Parathyroid adenoma (tissue), 2 donors: ENCODE results near the gene ELANE.

Experiments
- H2AFZ ChIP-seq: fragments of 300-600 bp; sonication (generic); one replicate; pipeline ENCODE4 v1.7.0; 2017; ENCODE audit warnings: antibody characterized with exemption, mild to moderate bottlenecking
- H3K27ac ChIP-seq: fragments of 300-600 bp; sonication (generic); one replicate; pipeline ENCODE4 v1.7.0; 2017
- H3K27me3 ChIP-seq: fragments of 300-600 bp; sonication (generic); one replicate; pipeline ENCODE4 v1.7.0; 2017; ENCODE audit warnings: low read length; ENCODE audit not compliant: control insufficient read depth, insufficient read depth
- H3K36me3 ChIP-seq: fragments of 300-600 bp; sonication (generic); one replicate; pipeline ENCODE4 v1.7.0; 2017; ENCODE audit warnings: low read length; ENCODE audit not compliant: control insufficient read depth, insufficient read depth
- H3K4me1 ChIP-seq: fragments of 300-600 bp; sonication (generic); one replicate; pipeline ENCODE4 v1.7.0; 2017; ENCODE audit warnings: control low read depth
- H3K4me2 ChIP-seq: fragments of 300-600 bp; sonication (generic); one replicate; pipeline ENCODE4 v1.7.0; 2017; ENCODE audit warnings: low read length
- H3K4me3 ChIP-seq: fragments of 300-600 bp; sonication (generic); one replicate; pipeline ENCODE4 v1.7.0; 2017; ENCODE audit warnings: low read depth, low read length
- H3K79me2 ChIP-seq: fragments of 300-600 bp; sonication (generic); one replicate; pipeline ENCODE4 v1.7.0; 2017; ENCODE audit warnings: control low read depth
- H3K9ac ChIP-seq: fragments of 300-600 bp; sonication (generic); one replicate; pipeline ENCODE4 v1.7.0; 2017; ENCODE audit warnings: mild to moderate bottlenecking
- H3K9me3 ChIP-seq: fragments of 300-600 bp; sonication (generic); one replicate; pipeline ENCODE4 v1.7.0; 2017; ENCODE audit warnings: low read length; ENCODE audit not compliant: control insufficient read depth
- TF ChIP-seq, protein P1 (sequence below): fragments of 300-600 bp; sonication (generic); IDR thresholded peaks from one replicate; pipeline ENCODE4 v1.7.0; 2017; ENCODE audit warnings: antibody characterized with exemption, mild to moderate bottlenecking
- donor health status: primary hyperparathyroidism.

ELANE gene

DNA sequence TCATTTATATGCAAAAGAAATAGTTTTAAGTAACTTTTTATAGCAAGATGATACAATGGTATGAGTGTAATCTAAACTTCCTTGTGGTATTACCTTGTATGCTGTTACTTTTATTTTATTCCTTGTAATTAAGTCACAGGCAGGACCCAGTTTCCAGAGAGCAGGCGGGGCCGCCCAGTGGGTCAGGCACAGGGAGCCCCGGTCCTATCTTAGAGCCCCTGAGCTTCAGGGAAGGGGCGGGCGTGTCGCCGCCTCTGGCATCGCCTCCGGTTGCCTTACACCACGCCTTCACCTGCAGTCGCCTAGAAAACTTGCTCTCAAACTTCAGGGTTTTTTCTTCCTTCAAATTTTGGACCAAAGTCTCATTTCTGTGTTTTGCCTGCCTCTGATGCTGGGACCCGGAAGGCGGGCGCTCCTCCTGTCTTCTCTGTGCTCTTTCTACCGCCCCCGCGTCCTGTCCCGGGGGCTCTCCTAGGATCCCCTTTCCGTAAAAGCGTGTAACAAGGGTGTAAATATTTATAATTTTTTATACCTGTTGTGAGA lies 40.5 kb upstream of the ELANE start:
- H3K79me2 ChIP-seq = peaks cover 13% of the 10 kb centered on the region
- H3K36me3 ChIP-seq = no peaks in the 10 kb centered on the region
- H3K27me3 ChIP-seq = no peaks in the 10 kb centered on the region
- no peak overlapping the region for H3K4me2 ChIP-seq
- no peaks in the 10 kb centered on the region for H3K9me3 ChIP-seq
- H2AFZ ChIP-seq = no peak overlapping the region
- TF ChIP-seq, protein P1, sequence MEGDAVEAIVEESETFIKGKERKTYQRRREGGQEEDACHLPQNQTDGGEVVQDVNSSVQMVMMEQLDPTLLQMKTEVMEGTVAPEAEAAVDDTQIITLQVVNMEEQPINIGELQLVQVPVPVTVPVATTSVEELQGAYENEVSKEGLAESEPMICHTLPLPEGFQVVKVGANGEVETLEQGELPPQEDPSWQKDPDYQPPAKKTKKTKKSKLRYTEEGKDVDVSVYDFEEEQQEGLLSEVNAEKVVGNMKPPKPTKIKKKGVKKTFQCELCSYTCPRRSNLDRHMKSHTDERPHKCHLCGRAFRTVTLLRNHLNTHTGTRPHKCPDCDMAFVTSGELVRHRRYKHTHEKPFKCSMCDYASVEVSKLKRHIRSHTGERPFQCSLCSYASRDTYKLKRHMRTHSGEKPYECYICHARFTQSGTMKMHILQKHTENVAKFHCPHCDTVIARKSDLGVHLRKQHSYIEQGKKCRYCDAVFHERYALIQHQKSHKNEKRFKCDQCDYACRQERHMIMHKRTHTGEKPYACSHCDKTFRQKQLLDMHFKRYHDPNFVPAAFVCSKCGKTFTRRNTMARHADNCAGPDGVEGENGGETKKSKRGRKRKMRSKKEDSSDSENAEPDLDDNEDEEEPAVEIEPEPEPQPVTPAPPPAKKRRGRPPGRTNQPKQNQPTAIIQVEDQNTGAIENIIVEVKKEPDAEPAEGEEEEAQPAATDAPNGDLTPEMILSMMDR = no peak
- H3K27ac ChIP-seq = no peak overlapping the region
- no peaks in the 10 kb centered on the region for H3K4me1 ChIP-seq
- H3K4me3 ChIP-seq = no peak overlapping the region
- no peak overlapping the region for H3K9ac ChIP-seq

DNA sequence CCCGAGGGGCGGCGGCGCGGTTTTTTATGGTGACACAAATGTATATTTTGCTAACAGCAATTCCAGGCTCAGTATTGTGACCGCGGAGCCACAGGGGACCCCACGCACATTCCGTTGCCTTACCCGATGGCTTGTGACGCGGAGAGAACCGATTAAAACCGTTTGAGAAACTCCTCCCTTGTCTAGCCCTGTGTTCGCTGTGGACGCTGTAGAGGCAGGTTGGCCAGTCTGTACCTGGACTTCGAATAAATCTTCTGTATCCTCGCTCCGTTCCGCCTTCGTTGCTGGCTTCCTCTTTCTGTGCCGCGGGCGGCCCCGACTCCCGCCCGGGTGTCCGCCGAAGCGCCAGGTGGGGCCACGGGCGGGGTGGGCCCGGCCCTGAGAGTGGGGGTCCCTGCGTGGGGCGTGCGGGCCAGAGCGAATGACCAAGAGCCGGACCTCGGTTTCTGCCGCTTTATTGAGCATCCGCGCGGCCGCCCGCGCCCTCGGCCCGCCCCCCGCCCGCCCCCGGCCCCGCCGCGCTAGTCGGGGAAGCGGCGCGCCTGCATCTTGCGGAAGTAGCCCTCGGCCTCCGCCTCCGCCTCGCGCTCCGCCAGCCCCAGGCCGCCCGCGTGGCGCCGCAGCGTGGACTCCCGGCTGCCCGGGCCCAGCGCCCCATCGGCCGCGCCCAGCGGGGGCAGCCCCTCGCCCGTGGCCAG lies 39.9 kb upstream of the ELANE start:
- no peak overlapping the region for H2AFZ ChIP-seq
- H3K27me3 ChIP-seq = no peaks in the 10 kb centered on the region
- H3K9ac ChIP-seq = no peak overlapping the region
- TF ChIP-seq, protein P1 = no peak
- no peak overlapping the region for H3K27ac ChIP-seq
- peaks cover 9% of the 10 kb centered on the region for H3K79me2 ChIP-seq
- H3K9me3 ChIP-seq = no peaks in the 10 kb centered on the region
- no peaks in the 10 kb centered on the region for H3K4me1 ChIP-seq
- H3K36me3 ChIP-seq = no peaks in the 10 kb centered on the region
- no peak overlapping the region for H3K4me2 ChIP-seq
- no peak overlapping the region for H3K4me3 ChIP-seq

DNA sequence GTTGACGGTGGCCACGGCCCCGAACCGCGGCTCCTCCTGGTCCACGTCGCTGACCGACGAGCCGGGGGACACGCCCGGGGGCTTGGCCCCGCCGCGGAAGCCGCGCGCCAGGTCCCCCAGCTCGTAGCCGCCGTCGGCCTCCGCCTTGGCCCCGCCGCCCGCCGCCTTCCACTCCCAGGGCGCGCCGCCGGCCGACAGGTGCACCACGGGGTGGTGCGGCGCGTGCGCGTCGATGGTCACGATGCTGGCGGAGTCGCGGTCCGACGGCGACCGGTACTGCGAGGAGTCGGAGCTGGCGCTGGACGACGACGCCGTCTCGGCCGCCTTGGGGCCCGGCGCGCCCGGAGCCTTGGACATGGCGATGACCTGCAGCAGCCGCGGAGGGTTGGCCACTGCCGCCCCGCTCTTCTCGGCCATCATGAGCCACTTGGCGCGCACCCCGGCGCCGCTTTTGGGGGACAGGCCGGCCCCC lies 39.3 kb upstream of the ELANE start:
- Histone ChIP-seq H3K4me3 (no peak overlapping the region), H3K4me1 (no peaks in the 10 kb centered on the region), H3K36me3 (no peaks in the 10 kb centered on the region), H3K27ac (no peak overlapping the region), H3K27me3 (no peaks in the 10 kb centered on the region), H3K4me2 (no peak overlapping the region), H2AFZ (no peak overlapping the region), H3K9me3 (no peaks in the 10 kb centered on the region), H3K9ac (no peak overlapping the region), H3K79me2 (peaks cover 6% of the 10 kb centered on the region)
- TF ChIP-seq, protein P1 = no peak

DNA sequence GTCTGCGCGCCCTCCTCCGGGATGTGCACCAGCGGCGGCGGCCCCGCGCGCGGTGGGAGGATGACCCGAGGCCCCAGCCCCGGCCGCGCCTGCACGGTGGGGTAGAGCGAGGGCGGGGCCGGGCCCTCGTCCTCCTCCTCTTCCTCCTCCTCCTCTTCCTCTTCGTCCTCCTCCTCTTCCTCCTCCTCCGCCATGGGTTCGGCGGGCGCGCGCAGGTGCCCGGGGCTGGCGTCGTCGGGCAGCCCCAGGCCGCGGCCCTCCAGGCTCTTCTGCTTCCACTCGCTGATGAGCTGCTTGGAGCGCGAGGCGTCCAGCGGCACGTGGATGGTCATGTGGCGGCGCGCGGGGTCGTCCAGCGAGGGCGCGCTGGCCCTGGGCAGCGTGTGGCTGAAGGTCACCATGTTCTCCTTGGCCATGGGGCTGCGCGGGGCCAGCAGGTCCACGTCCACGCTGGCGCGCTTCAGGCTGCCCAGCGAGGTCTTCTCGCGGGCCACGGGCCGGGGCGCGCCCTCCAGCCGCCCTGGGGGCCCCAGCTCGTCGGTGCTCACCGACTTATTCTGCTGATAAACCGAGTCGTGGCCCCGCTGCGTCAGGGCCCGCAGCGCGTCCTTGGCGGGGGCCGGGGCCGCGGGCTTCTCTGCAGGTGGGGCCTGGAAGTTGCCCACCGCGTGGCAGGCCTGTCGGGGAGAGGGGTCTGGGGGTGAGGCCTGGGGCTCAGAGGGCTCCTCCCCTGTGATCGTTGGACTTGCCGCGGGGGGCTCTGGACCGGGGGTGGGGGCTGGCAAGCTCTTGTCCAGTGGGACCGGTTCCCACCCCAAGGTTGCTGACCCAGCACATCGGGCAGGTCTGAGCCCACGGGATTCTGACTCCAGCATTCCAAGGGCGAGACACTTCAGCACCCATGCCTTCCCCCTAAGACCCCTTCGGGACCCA lies 38.6 kb upstream of the ELANE start:
- TF ChIP-seq, protein P1 = no peak
- H3K4me3 ChIP-seq = no peak overlapping the region

More for the DNA sequence above, 38.6 kb upstream of the ELANE start:
- no peak overlapping the region for H2AFZ ChIP-seq
- H3K27ac ChIP-seq = no peak overlapping the region
- no peaks in the 10 kb centered on the region for H3K4me1 ChIP-seq
- H3K79me2 ChIP-seq = peaks cover 2% of the 10 kb centered on the region
- H3K36me3 ChIP-seq = no peaks in the 10 kb centered on the region
- H3K4me2 ChIP-seq = no peak overlapping the region
- no peaks in the 10 kb centered on the region for H3K27me3 ChIP-seq
- no peaks in the 10 kb centered on the region for H3K9me3 ChIP-seq
- H3K9ac ChIP-seq = no peak overlapping the region
